IPS-NIHi11 (cell line): ENCODE measurements around the gene ARSJ.
"Not testable (repeated sequence)": the region's sequence is repeated elsewhere in the genome, so short reads cannot be mapped to it uniquely, and the experiment has no call there.

Experiments used
- DNase-seq: peaks from one replicate; pipeline ENCODE4 v3.0.0; 2012; ENCODE audit warnings: mixed read lengths, low spot score

The ARSJ gene

DNA sequence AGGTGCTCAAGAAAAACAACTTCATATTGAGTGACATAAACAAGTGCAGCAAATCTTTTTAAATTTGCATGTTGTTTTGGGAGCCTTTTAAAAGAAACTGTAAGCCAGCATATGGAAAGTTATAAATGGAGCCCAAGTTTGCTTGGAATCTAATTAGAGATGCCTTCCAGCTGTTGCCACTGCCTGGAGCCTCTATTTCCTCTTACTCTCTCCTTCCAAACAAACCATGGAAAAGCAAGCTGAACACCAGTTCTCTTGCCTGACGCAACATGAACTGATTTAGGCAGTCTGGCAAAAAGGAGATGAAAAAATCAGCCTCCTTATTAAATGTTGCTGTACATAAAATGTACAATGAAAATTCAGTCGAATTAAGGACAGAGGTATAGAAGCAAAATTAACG is 21.5 kb downstream of the ARSJ start:
- DNase-seq = no peak

- DNase-seq = no peak
Observed at GRCh38 chr4:113955948-113956347, 23.5 kb downstream of the ARSJ start.

DNA sequence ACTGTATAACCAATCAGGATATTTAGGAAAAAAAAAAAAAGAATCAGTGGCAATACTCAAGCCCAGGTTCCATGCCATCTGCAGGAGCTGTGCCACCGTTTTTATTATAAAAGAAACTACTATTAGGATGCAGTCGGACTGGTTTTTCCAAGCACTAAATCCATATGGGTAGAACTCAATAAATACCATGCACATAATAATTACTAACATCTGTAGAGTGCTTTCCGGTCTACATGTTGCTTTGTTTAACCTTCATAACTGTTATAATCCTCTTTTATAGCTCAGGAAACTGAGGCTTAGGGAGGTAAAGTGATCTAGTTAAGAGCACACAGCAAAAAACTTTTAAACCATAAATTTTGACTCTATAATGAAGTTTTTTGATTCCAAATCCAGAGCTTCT is 24.0 kb downstream of the ARSJ start:
- no peak for DNase-seq

GRCh38 chr4:113953888-113954287 is 25.6 kb downstream of the ARSJ start:
- no peak for DNase-seq

DNA sequence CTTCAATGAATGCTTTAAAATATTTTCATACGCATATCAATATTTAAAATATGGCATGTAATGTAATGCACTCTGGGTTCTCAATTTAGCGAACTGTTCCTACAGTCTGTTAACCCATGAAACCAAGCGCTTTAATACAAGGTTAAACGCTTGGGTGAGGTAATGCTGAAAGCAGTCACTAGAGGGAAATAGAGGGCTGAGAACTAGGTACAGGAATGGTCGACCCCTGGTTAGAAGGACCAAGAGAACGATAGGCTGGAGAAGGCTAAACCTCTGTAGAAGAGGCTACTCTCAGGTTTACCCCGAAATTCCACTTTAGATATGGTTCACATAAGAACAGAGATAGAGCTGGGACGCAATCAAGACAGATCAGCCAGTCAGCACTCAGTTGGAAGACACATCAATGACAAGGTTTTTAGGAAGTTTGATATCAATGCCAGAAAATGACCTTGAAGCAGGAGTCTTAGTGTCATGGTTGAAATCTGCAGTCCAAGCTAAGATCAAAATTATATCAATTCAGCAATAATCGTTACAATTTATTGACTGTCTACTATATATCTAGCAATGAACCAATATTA is 26.9 kb downstream of the ARSJ start:
- peak; percentile 63 for DNase-seq

DNA sequence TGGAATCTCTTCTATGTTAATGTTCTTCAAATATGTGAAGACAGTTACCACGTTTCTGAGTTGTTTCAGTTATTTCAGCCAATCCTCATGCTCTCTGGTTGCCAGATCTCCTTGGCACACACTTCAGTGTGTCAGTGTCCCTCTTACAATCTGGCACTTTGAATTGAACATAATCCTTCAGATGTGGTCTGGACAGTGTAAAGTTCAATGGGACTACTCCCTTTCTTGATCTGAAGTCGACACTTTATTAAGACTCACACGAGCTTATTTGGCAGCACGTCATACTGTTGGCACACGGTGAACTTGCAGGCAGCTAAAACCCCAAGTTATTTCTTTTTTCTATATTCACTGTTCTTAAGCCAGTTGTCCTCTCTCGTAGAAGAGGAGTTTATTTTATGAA is 28.2 kb downstream of the ARSJ start:
- DNase-seq = no peak

GRCh38 chr4:113950207-113950606 is 29.2 kb downstream of the ARSJ start:
- DNase-seq = no peak

GRCh38 chr4:113947484-113947883 is 32.0 kb downstream of the ARSJ start:
- no peak for DNase-seq

- DNase-seq = no peak
Observed at GRCh38 chr4:113945906-113946305, 33.5 kb downstream of the ARSJ start.

DNA sequence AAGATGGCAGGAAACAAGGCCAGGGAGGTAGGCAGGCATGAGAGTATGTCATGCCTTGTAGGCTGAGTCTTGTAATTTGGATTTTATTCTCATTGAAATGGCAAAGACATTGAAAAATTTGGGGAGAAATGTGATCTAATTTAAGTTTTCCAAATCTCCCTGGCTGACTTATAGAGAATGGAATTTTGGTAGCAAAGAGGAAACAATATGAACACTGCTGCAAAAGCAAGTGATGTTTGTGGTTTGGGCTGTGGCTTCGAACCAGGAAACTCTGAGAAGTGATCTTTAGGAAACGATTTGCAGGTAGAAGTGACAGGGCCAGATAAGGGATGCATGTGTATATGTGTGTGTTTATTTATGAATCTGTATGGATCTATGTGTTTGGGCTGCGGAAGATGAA is 35.6 kb downstream of the ARSJ start:
- no peak for DNase-seq

DNA sequence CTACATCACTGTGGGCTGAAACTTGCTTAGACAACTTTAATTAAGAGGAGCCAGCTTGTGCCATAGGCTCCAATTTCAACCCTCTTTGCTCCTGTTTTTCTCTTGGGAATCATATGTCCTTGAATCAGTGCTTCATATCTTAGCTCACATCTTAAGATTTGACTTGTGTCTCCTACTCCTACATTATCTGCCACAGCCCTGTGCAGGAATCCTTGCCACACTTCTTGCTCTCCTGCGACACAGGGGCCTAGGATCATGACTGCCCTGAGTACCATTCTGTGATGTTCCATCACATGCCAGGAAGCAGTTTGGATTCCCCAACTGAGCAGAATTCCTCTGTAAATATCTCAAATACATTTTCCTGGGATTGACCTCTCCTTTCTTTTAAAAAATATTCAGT is 36.4 kb downstream of the ARSJ start:
- no peak for DNase-seq

DNA sequence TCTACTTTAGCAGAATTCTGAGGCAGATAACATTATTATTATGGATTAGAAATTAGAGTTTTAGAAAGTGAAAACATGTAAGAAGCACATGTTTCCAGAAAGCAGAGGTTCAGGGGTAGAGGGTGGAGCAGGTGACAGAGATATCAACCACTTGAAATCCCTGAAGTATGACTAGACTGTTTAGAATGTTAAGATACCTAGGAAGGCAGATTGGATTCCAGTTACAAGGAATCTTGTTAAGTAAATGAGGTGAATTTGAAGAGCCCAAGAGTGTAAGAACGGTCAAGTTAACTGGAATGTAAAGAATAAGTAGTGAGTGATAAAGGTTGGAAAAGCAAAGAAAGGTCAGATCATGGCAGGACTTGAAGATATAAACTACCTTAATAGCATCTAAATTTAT is 37.6 kb downstream of the ARSJ start:
- no peak for DNase-seq

DNA sequence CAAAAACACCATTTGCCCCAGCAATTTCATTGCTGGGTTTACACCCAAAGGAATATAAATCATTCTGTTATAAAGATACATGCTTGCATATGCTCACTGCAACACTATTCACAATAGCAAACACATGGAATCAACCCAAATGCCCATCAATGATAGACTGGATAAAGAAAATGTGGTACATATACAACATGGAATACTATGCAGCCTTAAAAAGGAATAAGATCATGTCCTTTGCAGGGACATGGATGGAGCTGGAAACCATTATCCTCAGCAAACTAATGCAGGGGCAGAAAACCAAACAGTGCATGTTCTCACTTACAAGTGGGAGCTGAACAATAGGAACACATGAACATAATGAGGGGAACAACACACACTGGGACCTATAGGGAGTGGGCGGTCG is 39.3 kb downstream of the ARSJ start:
- not testable (repeated sequence) for DNase-seq

DNA sequence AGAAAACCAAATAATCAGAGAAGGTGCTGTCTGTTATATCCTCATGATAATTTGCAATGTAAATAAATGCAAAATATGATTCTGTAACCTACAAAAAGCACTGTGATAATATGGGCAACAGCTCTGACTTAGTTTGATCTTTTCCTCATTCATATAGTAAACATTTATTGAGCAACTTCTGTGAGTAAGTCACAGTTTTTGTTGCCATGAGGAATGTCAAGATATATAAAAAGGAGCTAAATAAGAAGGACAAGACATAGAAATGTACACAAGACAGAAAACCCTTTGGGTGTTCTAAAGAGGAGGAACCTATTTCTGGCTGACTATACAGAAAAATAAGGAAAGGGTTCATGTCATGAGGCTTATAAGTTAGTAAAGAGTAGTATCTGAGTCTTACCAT is 44.3 kb downstream of the ARSJ start:
- no peak for DNase-seq

DNA sequence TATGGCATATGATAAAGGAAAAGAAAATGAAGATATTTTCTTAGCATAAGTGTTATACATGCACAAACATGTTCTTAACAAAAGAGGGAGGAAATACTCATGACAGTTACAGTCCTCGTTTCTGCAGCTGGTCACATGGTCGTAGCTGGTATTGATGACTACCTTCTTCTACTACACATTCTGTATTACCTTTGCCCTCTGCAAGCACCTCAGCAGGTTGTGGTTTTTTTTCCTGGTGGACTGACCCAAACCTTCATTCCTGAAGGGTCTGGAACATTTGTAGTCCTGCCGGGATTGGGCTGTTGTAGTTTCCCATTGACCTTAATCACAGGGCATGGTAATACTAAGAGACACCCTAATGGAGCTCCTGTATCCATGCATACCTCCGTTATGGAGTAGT is 54.7 kb downstream of the ARSJ start:
- not testable (repeated sequence) for DNase-seq

- no peak for DNase-seq
Observed at GRCh38 chr4:113921089-113921794, 58.2 kb downstream of the ARSJ start.

DNA sequence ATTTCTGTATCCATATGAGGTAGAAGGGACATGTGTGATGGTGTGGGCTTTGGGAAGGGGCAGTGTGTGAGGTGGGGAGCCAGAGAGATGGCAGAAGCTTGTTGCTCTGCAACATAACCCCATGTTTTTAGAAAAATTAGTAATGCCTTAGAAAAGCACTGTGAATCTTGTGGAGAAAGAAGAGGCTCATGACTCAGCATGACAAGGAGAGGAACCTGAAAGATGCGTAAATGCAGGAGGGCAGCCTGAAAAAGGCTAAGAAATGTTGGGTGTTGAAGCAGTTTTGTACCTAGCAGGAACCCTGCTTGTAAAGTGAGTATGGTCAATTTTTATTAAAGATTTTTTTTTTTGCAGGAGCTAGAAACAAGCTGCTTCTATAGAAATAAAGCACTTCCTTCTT is 59.8 kb downstream of the ARSJ start:
- DNase-seq = no peak

DNA sequence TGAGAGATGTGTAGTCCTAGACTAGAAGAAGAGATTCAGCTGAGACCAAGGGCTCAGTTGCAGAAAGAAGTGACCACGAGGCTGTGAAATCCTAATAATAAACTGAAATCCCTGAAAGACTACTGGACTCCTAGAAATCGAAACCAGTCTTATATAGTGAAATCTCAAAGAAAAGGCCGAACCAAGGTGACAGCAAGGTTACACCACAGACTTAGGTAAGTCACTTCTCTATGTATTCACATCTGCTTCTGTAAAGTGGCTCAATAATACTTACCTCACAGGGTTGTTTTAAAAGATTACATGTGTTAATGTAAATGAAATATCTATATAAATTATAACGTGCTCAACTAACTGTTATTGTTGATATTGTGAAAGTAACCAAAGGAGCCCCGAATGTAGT is 60.3 kb downstream of the ARSJ start:
- no peak for DNase-seq

DNA sequence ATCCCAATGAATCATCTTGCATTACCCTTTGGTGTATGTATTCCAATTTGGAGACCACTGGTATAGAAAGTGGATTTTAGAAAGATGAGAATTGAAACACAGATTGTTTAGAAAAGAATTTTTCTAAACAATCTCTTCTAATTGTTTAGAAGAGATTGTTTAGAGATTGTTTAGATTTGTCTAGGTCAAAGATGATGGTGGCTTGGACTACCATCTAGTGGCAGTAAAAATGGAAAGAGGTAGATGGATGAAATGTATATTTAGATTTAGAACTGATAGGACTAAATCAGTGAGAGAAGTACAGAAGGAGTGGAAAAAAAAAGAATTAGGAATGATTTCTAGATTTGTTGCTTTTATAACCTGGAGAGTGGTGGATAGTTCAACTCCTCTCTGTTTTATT is 70.6 kb downstream of the ARSJ start:
- no peak for DNase-seq

DNA sequence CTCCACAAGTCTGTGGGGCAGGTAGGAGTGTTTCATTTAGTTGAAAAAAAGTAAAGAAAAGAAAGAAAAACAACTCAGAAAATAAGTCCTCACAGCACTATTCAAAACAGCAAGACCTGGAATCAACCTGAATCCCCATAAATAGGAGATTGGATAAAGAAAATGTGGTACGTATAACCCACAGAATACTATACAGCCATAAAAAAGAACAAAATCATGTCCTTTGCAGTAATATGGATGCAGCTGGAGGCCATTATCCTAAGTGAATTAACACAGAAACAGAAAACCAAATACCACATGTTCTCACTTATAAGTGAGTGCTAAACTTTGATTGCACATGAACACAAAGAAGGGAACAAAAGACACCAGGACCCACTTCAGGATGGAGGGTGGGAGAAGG is 71.9 kb downstream of the ARSJ start:
- DNase-seq = no peak

GRCh38 chr4:113905301-113905700 is 74.1 kb downstream of the ARSJ start:
- DNase-seq = no peak

GRCh38 chr4:113904877-113905276 is 74.6 kb downstream of the ARSJ start:
- DNase-seq = no peak

DNA sequence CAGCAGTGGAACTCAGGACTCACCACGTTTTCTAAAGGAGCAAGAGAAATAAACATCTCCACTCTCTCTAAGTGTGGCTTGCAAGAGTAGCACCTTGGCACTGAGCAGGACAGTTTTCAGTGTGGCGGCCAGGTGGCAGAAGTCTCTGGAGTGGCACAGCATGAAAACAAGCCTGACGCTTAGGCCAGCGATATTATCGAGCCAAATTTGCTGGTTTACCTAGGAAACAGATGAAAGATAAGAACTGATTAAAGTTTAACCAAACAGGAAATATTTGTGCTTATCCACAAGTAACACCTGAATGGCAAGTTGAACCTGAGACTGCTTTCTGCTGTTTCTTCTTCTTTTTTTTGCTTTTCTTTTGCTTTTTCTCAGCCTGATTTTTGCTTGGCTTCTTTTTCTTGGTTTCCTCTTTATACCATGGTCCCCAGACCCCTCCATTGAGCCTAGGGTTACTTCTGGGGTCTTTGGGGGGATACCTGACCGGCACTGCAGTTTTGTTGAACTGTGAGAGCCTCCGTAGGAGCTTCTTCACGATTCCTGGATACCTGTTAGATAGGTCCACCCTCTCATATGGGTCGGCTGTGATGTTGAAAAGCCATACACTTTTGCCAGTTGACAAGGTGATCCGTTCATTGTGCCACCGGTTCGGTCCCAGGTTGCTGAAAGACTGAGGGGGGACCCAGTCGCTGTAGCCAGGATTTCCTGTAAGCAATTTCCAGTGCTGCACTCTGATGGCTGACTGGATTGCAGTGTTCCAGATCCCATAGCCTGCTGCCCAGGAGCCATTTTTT is 77.3 kb downstream of the ARSJ start:
- DNase-seq = no peak
